Panc1 (cell line): ENCODE results near the gene FERMT3. TPM values are rescaled to one million over a fixed set of nuclear protein-coding genes. Genes with fewer than 3 reads are reported as not detected.

ENCODE experiments used
- ATAC-seq: fragments of 200-7000 bp; cut with Tn5 transposase; 2 replicates; pipeline ENCODE4 v1.9.1; 2020; ENCODE audit warnings: mild to moderate bottlenecking, moderate library complexity
- BruUV-seq: library from RNA; stranded (reverse); fragments of 400-500 nt; replicated peaks from 2 replicates; lab custom pipeline; 2021; lab: Mats Ljungman, UMichigan
- CTCF ChIA-PET: fragments of 300-600 bp; sonication (Branson Sonifier 250); formaldehyde crosslinking; loops from one replicate; lab custom pipeline; 2022; ENCODE audit warnings: antibody characterized with exemption; lab: Charles Lee
- POLR2A ChIA-PET: fragments of 300-600 bp; sonication (Branson Sonifier 250); formaldehyde crosslinking; loops from one replicate; lab custom pipeline; 2022; ENCODE audit warnings: antibody characterized with exemption; lab: Charles Lee
- DNase-seq: peaks from one replicate; pipeline ENCODE4 v3.0.0-alpha.2; 2010; ENCODE audit warnings: low read depth, low spot score
- H3K27ac ChIP-seq: 2 replicates; pipeline ENCODE4 v1.5.1; 2011; ENCODE audit warnings: mild to moderate bottlenecking, low read length, inconsistent platforms
- H3K27me3 ChIP-seq: fragments of 200-500 bp; sonication (Bioruptor generic); 2 replicates; pipeline ENCODE4 v1.6.0; 2014; ENCODE audit warnings: low read length, inconsistent platforms; ENCODE audit not compliant: control insufficient read depth, insufficient read depth
- H3K36me3 ChIP-seq: fragments of 200-500 bp; sonication (Bioruptor generic); 2 replicates; pipeline ENCODE4 v1.5.1; 2014; ENCODE audit warnings: inconsistent platforms, mild to moderate bottlenecking, low read length, moderate library complexity; ENCODE audit not compliant: control insufficient read depth, insufficient read depth
- H3K4me1 ChIP-seq: 2 replicates; pipeline ENCODE4 v1.5.1; 2011; ENCODE audit warnings: inconsistent platforms, mild to moderate bottlenecking, low read length, moderate library complexity; ENCODE audit not compliant: control insufficient read depth, insufficient read depth
- H3K4me3 ChIP-seq, 2 experiments: 2 replicates each; pipeline ENCODE4 v1.5.1; 2011 to 2012; ENCODE audit warnings: low read depth in 2 of 2, low read length in 2 of 2, mild to moderate bottlenecking in 2 of 2, inconsistent platforms in 1 of 2, moderate library complexity in 1 of 2
- H3K9me3 ChIP-seq: fragments of 200-500 bp; sonication (Bioruptor generic); 2 replicates; pipeline ENCODE4 v1.5.1; 2014; ENCODE audit warnings: low read depth, mild to moderate bottlenecking, inconsistent platforms, low read length, moderate library complexity; ENCODE audit not compliant: control insufficient read depth, insufficient read depth
- CTCF ChIP-seq: fragments of 450-650 bp; IDR thresholded peaks from 2 replicates; pipeline ENCODE4 v1.5.1; 2017; ENCODE audit warnings: mild to moderate bottlenecking
- POLR2AphosphoS5 ChIP-seq: IDR thresholded peaks from 2 replicates; pipeline ENCODE4 v1.6.1; 2012; ENCODE audit warnings: mild to moderate bottlenecking, low read depth, low read length, moderate library complexity
- REST ChIP-seq, 2 experiments: IDR thresholded peaks; 2 replicates each; pipeline ENCODE4 v1.6.1; 2011 to 2012; ENCODE audit warnings: low read depth in 2 of 2, control low read depth in 1 of 2, low read length in 1 of 2, mild to moderate bottlenecking in 1 of 2, moderate library complexity in 1 of 2; ENCODE audit not compliant: insufficient read depth in 1 of 2
- SIN3A ChIP-seq: IDR thresholded peaks from 2 replicates; pipeline ENCODE4 v1.6.1; 2012; ENCODE audit warnings: low read depth, mild to moderate bottlenecking, low read length, moderate library complexity, borderline replicate concordance; ENCODE audit not compliant: insufficient read depth
- TCF7L2 ChIP-seq: IDR thresholded peaks from 2 replicates; pipeline ENCODE4 v1.6.1; 2011; ENCODE audit warnings: mild to moderate bottlenecking, low read depth, low read length, inconsistent platforms
- in situ Hi-C: cut with HindIII; loops from 2 replicates; pipeline ENCODE4 v1.10.0; 2016; ENCODE audit warnings: low sequenced_read_pairs, low pct_unique_long_range_greater_than_20kb
- intact Hi-C: fragments of 100-400 bp; cut with micrococcal nuclease; formaldehyde crosslinking; loops from one replicate; pipeline ENCODE4 v1.10.0; 2022; ENCODE audit not compliant: unreplicated experiment
- total RNA-seq: library from RNA; stranded (reverse); gene quantifications from one replicate; pipeline ENCODE4 v1.2.1, GENCODE V29; 2021; ENCODE audit not compliant: unreplicated experiment

Gene FERMT3
- total RNA-seq, 1 experiment from 2014 or later = 2.9 TPM

- intact Hi-C loops (no loop called here), in situ Hi-C loops (no loop called here)
- DNase-seq (no peak), ATAC-seq (peak; percentile 37)
- Histone ChIP-seq H3K36me3 (no peaks in the 10 kb centered on the region), H3K9me3 (no peaks in the 10 kb centered on the region), H3K27me3 (no peaks in the 10 kb centered on the region), H3K27ac (peak overlapping the region; percentile 80), H3K4me1 (peaks cover 11% of the 10 kb centered on the region), H3K4me3 (peak overlapping the region; percentile 61 to 74)
- POLR2A ChIA-PET = no interaction called here
- CTCF ChIA-PET = interaction anchor here (0.5 to 0.7 kb wide), 2 partner anchors 76 to 348 kb away, joined by 3 to 4 read pairs; partner anchors contain the start of gene FKBP2
- BruUV-seq = TSS peak; percentile 58
- TF ChIP-seq TCF7L2 = no peak
- TF ChIP-seq CTCF = no peak
- no peak for TF ChIP-seq REST (IDR thresholded peaks at IDR 0.05; ENCODE audit: insufficient read depth in 1 of 2, low read depth in 2 of 2, low read length in 1 of 2)
- no peak for TF ChIP-seq POLR2AphosphoS5
- TF ChIP-seq SIN3A = no peak
Observed at GRCh38 chr11:64164392-64165312, 41.9 kb upstream of the FERMT3 start.

- ChIA-PET CTCF (interaction anchor here (0.5 to 0.7 kb wide), 2 partner anchors 76 to 349 kb away, joined by 3 to 4 read pairs; partner anchors contain the start of gene FKBP2), POLR2A (no interaction called here)
- Histone ChIP-seq H3K9me3 (no peaks in the 10 kb centered on the region), H3K27ac (peak overlapping the region; percentile 41; the same call in 1 of the 2 replicates), H3K4me3 (peak overlapping the region; percentile 61 to 74), H3K36me3 (no peaks in the 10 kb centered on the region), H3K27me3 (no peaks in the 10 kb centered on the region), H3K4me1 (peaks cover 11% of the 10 kb centered on the region)
- in situ Hi-C loops (no loop called here), intact Hi-C loops (no loop called here)
- no peak for TF ChIP-seq POLR2AphosphoS5
- DNase-seq (no peak), ATAC-seq (peak; percentile 45)
- no TSS peak for BruUV-seq
Observed at GRCh38 chr11:64165481-64165841, 41.1 kb upstream of the FERMT3 start.
